DMS53 treated with DMSO at 0.1 percent for 48 hours (cell line): ENCODE results near the gene ATP2C2.

Source experiments
- DNase-seq: peaks from one replicate; lab custom pipeline; 2025; ENCODE audit not compliant: unreplicated experiment; lab: John Stamatoyannopoulos, UW

Gene ATP2C2

DNA sequence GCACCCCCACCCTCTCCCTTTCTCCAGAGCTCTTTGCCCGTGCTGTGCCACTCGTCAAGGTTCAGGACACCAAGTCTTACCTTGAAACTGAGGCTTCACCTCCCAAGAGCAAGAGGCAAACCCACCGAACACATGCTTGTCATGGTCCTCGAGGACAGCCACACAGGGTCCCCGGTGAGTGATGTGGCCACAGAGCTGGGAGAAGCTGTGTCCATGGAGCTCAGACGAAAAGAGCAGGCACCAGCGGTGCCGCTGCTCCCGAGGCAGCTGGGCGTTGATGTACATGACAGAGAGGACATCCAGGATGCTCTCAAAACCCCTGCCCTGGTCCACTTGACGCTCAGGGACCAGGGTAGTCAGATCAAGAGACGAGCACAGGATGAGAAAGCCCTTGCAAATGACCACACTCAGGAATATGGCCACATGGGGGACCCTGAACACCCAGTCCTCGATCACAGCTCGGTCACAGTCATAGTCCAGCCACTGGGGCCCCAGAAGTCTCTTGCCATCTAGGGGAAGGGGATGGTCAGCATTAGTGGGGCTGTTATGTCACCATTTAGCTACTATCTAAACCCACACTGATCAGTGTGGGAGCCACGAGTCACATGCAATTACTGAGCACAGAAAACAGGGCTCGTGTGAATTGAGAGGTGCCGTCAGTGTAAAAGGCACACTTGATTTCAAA is 118.4 kb downstream of the ATP2C2 start:
- no peak for DNase-seq

- DNase-seq, result no peak
Measured at GRCh38 chr16:84487358-84487757, 119.0 kb downstream of the ATP2C2 start.

DNA sequence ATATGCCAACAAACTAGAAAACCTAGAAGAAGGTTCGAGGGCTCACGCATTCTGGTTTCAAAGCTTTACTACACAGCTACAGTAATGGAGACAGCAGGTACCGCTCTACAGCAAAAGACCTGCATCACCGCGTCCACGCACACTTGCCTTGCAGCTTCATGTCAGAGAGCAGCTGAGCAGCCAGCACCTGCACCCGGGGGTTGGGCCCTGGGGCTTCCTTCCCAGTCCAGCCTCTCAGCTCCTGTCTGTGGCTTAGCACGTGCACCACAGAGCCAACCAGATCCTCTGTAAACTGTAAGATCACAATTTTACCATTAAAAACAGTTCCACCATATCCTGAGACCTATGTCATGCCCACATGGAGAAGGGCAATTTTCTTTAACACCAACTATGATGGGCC is 120.8 kb downstream of the ATP2C2 start:
- DNase-seq, result no peak

- no peak for DNase-seq
Measured at GRCh38 chr16:84495506-84495905, 127.2 kb downstream of the ATP2C2 start.

GRCh38 chr16:84496991-84497390 is 128.7 kb downstream of the ATP2C2 start:
- no peak for DNase-seq

- no peak for DNase-seq
Measured at GRCh38 chr16:84497418-84498222, 129.3 kb downstream of the ATP2C2 start.

DNA sequence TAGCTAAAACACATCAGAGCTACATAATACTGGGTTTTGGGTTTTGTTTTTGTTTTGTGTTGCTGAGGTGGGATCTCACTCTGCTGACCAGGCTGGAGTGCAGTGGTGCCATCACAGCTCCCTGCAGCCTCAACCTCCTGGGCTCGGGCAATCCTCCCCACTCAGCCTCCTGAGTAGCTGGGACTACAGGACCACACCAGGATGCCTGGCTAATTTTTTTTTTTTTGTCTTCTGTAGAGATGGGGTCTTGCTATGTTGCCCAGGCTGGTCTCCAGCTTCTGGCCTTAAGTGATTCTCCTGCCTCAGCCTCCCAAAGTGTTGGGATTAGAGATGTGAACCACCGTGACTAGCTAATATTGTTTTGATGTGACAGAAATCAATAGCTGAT is 129.9 kb downstream of the ATP2C2 start:
- no peak for DNase-seq

DNA sequence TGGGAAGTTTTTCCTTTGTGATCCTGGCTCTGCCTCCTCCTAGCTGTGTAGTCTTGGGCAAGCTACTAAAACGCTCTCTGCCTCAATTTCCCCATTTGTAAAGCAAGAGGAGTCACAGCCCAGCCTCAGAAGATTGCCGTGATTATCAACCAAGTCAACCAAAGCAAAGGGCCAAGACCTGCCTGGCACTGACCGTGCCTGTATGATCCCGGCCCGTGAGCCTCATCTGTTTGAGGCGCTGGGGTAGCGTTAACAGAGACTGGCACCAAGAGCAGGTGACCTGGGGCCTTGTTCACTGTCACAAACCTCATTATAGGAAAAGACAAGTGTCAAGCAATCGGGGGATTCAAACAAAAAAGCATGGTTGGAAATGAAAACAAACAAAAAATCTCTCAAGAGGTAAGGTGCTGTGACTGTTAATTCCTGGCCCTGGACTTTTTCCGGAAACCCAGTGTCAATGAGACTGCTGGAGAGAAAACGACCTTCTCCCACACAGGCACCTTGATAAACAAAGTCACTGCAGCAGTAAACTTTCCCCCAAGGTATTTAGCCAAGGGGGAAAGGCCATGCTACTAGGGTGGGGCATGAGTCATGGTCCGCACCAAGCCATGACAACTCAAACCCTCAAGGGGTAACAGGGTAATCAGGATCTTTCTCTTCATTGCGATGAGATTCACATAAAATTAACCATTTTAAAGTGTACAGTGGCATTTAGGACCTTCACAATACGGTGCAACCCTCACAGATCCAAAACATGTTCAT is 130.7 kb downstream of the ATP2C2 start:
- no peak for DNase-seq

GRCh38 chr16:84499638-84500037 is 131.3 kb downstream of the ATP2C2 start:
- no peak for DNase-seq

- no peak for DNase-seq
Measured at GRCh38 chr16:84500531-84500930, 132.2 kb downstream of the ATP2C2 start.

DNA sequence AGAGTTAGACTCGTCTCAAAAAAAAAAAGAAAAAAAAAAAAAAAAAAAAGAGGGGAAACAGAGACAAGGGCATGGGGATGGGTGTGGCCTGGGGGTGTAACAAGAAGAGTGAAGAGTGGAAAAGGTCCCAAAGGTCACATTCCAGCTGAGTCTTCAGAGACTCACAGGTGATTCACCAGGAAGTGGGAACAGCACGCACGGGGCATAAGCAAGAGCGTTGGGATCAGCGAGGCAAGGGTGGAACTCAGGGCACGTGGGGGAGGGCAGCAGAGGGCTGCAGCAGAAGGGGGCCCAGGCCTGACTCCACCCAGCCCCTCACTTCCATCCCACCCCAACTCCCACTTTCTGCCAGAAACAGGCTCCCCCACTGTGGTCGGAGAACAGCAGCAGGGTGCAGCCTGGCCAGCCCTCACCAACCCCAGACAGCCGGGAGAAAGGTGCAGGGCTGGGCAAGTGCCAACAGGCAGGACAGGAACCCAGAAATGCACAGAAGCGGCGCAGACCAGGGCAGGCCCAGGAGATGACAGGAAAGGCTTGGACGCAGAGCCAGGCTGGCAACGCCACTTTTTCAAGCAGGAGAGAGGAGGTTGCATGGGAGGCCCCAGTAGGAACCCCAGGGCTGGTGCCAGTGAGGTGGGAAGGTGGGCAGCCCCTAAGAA is 132.9 kb downstream of the ATP2C2 start:
- no peak for DNase-seq

GRCh38 chr16:84502075-84502474 is 133.7 kb downstream of the ATP2C2 start:
- DNase-seq, result no peak

- DNase-seq, result no peak
Measured at GRCh38 chr16:84502581-84502980, 134.2 kb downstream of the ATP2C2 start.

GRCh38 chr16:84503751-84504395 is 135.5 kb downstream of the ATP2C2 start:
- DNase-seq, result no peak

DNA sequence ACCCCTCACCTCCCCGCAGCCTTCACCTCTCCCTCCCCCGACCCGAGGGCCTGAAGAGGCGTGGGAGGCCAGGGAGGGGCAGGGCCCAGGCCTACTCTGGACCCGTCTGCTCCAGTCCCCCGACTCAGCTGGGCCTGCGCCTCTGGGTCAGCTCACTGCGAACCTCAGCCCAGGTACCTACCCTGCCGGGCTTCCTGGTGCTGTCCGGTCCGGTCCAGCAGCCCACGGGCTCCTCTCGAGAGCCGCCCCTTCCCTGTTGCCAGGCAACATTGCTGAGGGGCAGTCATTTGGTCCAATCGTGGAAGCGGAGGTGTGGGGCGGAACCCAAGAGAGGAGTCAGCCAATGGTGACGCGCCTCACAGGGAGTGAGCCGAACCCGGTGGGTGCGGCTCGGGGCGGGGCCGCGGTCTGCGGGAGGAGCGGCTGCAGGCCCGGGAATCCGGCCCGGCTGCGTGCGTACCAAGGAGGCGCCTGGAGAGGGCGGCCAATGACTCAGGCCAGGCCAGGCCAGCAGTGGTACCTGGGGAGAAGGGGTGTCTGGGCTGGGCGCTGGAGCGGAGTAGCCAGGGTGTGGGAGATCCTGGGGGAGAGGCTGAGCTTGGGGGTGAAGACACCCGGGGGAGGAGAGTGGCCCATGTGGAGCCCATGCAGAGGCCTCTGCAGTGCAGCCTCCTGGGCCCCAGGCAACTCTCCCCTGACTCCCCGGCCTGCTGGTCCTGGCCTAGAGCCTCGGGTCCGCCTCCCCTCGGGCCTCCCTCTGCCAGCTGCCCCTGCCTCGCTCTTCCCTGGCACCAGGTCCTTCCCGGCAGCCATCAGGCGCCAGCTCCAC is 136.3 kb downstream of the ATP2C2 start, which contains the start of gene MEAK7:
MEAK7 (minus strand) TSS at position 240 of the 829 bp plus-strand sequence. CDS start 6,573 bp downstream, outside the sequence.
- DNase-seq, result peak; percentile 85

GRCh38 chr16:84505249-84506187 is 137.2 kb downstream of the ATP2C2 start:
- no peak for DNase-seq

DNA sequence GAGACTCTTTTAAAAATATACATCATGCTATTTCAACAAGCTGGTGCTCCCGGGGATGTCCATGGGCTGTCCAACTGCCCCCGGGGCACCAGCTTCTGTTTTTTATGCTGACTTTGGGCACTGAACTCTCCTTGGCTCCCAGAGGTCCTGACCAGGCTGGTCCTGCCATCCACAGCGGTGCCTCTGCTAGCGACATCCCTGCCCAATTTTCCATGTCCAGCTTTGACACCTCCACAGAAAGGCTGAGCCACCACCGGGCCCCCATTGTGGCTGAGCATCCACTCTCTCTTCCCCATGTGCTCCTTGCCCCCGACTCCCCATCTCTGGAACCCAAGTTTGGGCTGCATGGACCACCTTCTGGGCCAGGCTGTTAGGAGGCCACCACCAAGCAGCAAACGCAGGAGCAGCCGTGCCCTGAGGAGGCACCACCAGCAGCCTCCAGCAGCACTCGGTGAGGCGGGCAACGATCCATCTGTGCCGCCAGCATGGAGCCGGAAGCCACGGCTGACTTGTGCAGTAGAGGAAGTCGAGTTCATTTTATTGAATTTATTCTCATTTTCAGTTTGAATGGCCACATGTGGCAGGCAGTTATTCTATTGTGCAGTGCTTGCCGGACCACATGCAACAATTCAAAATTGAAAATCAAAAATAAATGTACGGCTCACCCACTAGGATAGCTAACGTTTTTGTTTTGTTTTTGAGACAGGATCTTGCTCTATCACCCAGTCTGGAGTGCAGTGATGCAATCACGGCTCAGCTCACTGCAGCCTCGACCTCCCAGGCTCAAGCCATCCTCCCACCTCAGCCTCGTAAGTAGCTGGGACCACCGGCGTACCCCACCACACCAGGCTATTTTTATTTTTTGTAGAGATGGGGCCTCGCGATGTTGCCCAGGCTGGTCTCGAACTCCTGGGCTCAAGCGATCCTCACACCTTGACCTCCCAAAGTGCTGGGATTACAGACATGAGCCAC is 139.0 kb downstream of the ATP2C2 start:
- no peak for DNase-seq

DNA sequence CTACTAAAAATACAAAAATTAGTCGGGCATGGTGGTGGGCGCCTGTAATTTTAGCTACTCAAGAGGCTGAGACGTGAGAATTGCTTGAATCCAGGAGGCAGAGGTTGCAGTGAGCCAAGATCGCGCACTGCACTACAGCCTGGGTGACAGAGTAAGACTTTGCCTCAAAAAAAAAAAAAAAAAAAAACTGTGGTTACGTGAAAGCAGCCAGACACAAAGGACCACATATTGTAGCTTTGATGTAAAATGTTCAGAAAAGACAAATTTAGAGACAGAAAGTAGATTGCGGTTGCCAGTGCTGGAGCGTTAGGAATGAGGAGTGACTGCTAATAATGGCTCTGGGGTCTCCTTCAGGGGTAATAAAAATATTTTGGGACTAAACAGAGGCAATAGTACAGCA is 140.2 kb downstream of the ATP2C2 start:
- DNase-seq, result no peak
